ENCODE data around the gene STMP1.
"Not testable (repeated sequence)": the region's sequence is repeated elsewhere in the genome, so short reads cannot be mapped to it uniquely, and the experiment has no call there.

Gene STMP1

GRCh38 chr7:135665042-135665441, 2.7 kb downstream of the STMP1 start:
- Histone ChIP-seq H3K27me3 (ENCODE audit: insufficient read depth, low read length) (no peaks in the 10 kb centered on the region), H3K9ac (ENCODE audit: low read depth, low read length) (no peak overlapping the region), H3K4me3 (ENCODE audit: low read length) (no peak overlapping the region), H3K36me3 (ENCODE audit: insufficient read depth, low read length) (no peaks in the 10 kb centered on the region), H3K9me3 (ENCODE audit: insufficient read depth, low read depth, low read length) (no peaks in the 10 kb centered on the region), H3K4me1 (ENCODE audit: insufficient read depth, low read length) (0 out of 2 replicates have a peak, but pooled peaks cover 3% of the 10 kb centered on the region), H3K27ac (ENCODE audit: low read depth, low read length) (no peak overlapping the region)
- 91% methylated on average over 3 of the region's 3 CpGs for WGBS

- H3K36me3 ChIP-seq (ENCODE audit: insufficient read depth, low read length) = no peaks in the 10 kb centered on the region
- H3K4me3 ChIP-seq (ENCODE audit: low read length) = no peak overlapping the region
- H3K9me3 ChIP-seq (ENCODE audit: insufficient read depth, low read depth, low read length) = no peaks in the 10 kb centered on the region
- H3K27ac ChIP-seq (ENCODE audit: low read depth, low read length) = no peak overlapping the region
- H3K4me1 ChIP-seq (ENCODE audit: insufficient read depth, low read length) = 0 out of 2 replicates have a peak, but pooled peaks cover 3% of the 10 kb centered on the region
- H3K27me3 ChIP-seq (ENCODE audit: insufficient read depth, low read length) = no peaks in the 10 kb centered on the region
- WGBS = 95% methylated on average over 11 of the region's 11 CpGs
- H3K9ac ChIP-seq (ENCODE audit: low read depth, low read length) = no peak overlapping the region
These were observed 3.8 kb downstream of the STMP1 start for GRCh38 chr7:135666156-135666555.

GRCh38 chr7:135666846-135667245, 4.5 kb downstream of the STMP1 start:
- Histone ChIP-seq H3K27ac (ENCODE audit: low read depth, low read length) (no peak overlapping the region), H3K9ac (ENCODE audit: low read depth, low read length) (no peak overlapping the region), H3K4me1 (ENCODE audit: insufficient read depth, low read length) (0 out of 2 replicates have a peak, but pooled peaks cover under 1% of the 10 kb centered on the region), H3K27me3 (ENCODE audit: insufficient read depth, low read length) (no peaks in the 10 kb centered on the region), H3K4me3 (ENCODE audit: low read length) (no peak overlapping the region), H3K9me3 (ENCODE audit: insufficient read depth, low read depth, low read length) (no peaks in the 10 kb centered on the region), H3K36me3 (ENCODE audit: insufficient read depth, low read length) (no peaks in the 10 kb centered on the region)
- 97% methylated on average over 6 of the region's 6 CpGs for WGBS

GRCh38 chr7:135667626-135668025, 5.3 kb downstream of the STMP1 start:
- H3K36me3 ChIP-seq (ENCODE audit: insufficient read depth, low read length); H3K27ac ChIP-seq (ENCODE audit: low read depth, low read length); H3K4me3 ChIP-seq (ENCODE audit: low read length); H3K27me3 ChIP-seq (ENCODE audit: insufficient read depth, low read length); H3K4me1 ChIP-seq (ENCODE audit: insufficient read depth, low read length); H3K9ac ChIP-seq (ENCODE audit: low read depth, low read length); H3K9me3 ChIP-seq (ENCODE audit: insufficient read depth, low read depth, low read length): not testable (repeated sequence)
- 88% methylated on average over 1 of the region's 1 CpG for WGBS

GRCh38 chr7:135668852-135669395, 6.6 kb downstream of the STMP1 start:
- WGBS = over 99% methylated on average over 5 of the region's 6 CpGs
- H3K9ac ChIP-seq (ENCODE audit: low read depth, low read length); H3K27ac ChIP-seq (ENCODE audit: low read depth, low read length); H3K36me3 ChIP-seq (ENCODE audit: insufficient read depth, low read length); H3K9me3 ChIP-seq (ENCODE audit: insufficient read depth, low read depth, low read length); H3K4me1 ChIP-seq (ENCODE audit: insufficient read depth, low read length); H3K4me3 ChIP-seq (ENCODE audit: low read length); H3K27me3 ChIP-seq (ENCODE audit: insufficient read depth, low read length): not testable (repeated sequence)

- H3K27ac ChIP-seq (ENCODE audit: low read depth, low read length) = no peak overlapping the region
- 0 out of 2 replicates have a peak, but pooled peaks cover 3% of the 10 kb centered on the region for H3K4me1 ChIP-seq (ENCODE audit: insufficient read depth, low read length)
- H3K4me3 ChIP-seq (ENCODE audit: low read length) = no peak overlapping the region
- H3K36me3 ChIP-seq (ENCODE audit: insufficient read depth, low read length) = peaks cover 17% of the 10 kb centered on the region
- H3K9me3 ChIP-seq (ENCODE audit: insufficient read depth, low read depth, low read length) = no peaks in the 10 kb centered on the region
- H3K9ac ChIP-seq (ENCODE audit: low read depth, low read length) = no peak overlapping the region
- H3K27me3 ChIP-seq (ENCODE audit: insufficient read depth, low read length) = no peaks in the 10 kb centered on the region
- 94% methylated on average over 1 of the region's 1 CpG for WGBS
These were observed 7.5 kb downstream of the STMP1 start for GRCh38 chr7:135669774-135670173.

GRCh38 chr7:135670179-135670578, 7.9 kb downstream of the STMP1 start:
- no peaks in the 10 kb centered on the region for H3K27me3 ChIP-seq (ENCODE audit: insufficient read depth, low read length)
- H3K4me3 ChIP-seq (ENCODE audit: low read length) = no peak overlapping the region
- H3K9me3 ChIP-seq (ENCODE audit: insufficient read depth, low read depth, low read length) = no peaks in the 10 kb centered on the region
- H3K4me1 ChIP-seq (ENCODE audit: insufficient read depth, low read length) = 0 out of 2 replicates have a peak, but pooled peaks cover 3% of the 10 kb centered on the region
- no peak overlapping the region for H3K27ac ChIP-seq (ENCODE audit: low read depth, low read length)
- H3K36me3 ChIP-seq (ENCODE audit: insufficient read depth, low read length) = peaks cover 21% of the 10 kb centered on the region
- WGBS = 91% methylated on average over 1 of the region's 1 CpG
- H3K9ac ChIP-seq (ENCODE audit: low read depth, low read length) = no peak overlapping the region

GRCh38 chr7:135672560-135673359, 10.4 kb downstream of the STMP1 start:
- no peaks in the 10 kb centered on the region for H3K9me3 ChIP-seq (ENCODE audit: insufficient read depth, low read depth, low read length)
- H3K27me3 ChIP-seq (ENCODE audit: insufficient read depth, low read length) = no peaks in the 10 kb centered on the region
- H3K36me3 ChIP-seq (ENCODE audit: insufficient read depth, low read length) = peaks cover 47% of the 10 kb centered on the region
- H3K9ac ChIP-seq (ENCODE audit: low read depth, low read length) = no peak overlapping the region
- H3K4me1 ChIP-seq (ENCODE audit: insufficient read depth, low read length) = 0 out of 2 replicates have a peak, but pooled peaks cover 3% of the 10 kb centered on the region
- H3K27ac ChIP-seq (ENCODE audit: low read depth, low read length) = no peak overlapping the region
- no peak overlapping the region for H3K4me3 ChIP-seq (ENCODE audit: low read length)
- 82% methylated on average over 3 of the region's 3 CpGs for WGBS

GRCh38 chr7:135673360-135673706, 11.0 kb downstream of the STMP1 start:
- 91% methylated on average over 6 of the region's 6 CpGs for WGBS
- Histone ChIP-seq H3K9me3 (ENCODE audit: insufficient read depth, low read depth, low read length) (no peaks in the 10 kb centered on the region), H3K27me3 (ENCODE audit: insufficient read depth, low read length) (no peaks in the 10 kb centered on the region), H3K4me1 (ENCODE audit: insufficient read depth, low read length) (0 out of 2 replicates have a peak, but pooled peaks cover 3% of the 10 kb centered on the region), H3K4me3 (ENCODE audit: low read length) (no peak overlapping the region), H3K9ac (ENCODE audit: low read depth, low read length) (no peak overlapping the region), H3K36me3 (ENCODE audit: insufficient read depth, low read length) (peaks cover 51% of the 10 kb centered on the region), H3K27ac (ENCODE audit: low read depth, low read length) (no peak overlapping the region)

- 93% methylated on average over 3 of the region's 4 CpGs for WGBS
- H3K27me3 ChIP-seq (ENCODE audit: insufficient read depth, low read length) = no peaks in the 10 kb centered on the region
- H3K36me3 ChIP-seq (ENCODE audit: insufficient read depth, low read length) = peaks cover 49% of the 10 kb centered on the region
- no peaks in the 10 kb centered on the region for H3K9me3 ChIP-seq (ENCODE audit: insufficient read depth, low read depth, low read length)
- H3K27ac ChIP-seq (ENCODE audit: low read depth, low read length) = no peak overlapping the region
- no peak overlapping the region for H3K9ac ChIP-seq (ENCODE audit: low read depth, low read length)
- H3K4me1 ChIP-seq (ENCODE audit: insufficient read depth, low read length) = no peaks in the 10 kb centered on the region
- no peak overlapping the region for H3K4me3 ChIP-seq (ENCODE audit: low read length)
These were observed 16.6 kb downstream of the STMP1 start for GRCh38 chr7:135678612-135679575.

- Histone ChIP-seq H3K4me3 (ENCODE audit: low read length) (no peak overlapping the region), H3K27me3 (ENCODE audit: insufficient read depth, low read length) (no peaks in the 10 kb centered on the region), H3K27ac (ENCODE audit: low read depth, low read length) (no peak overlapping the region), H3K9me3 (ENCODE audit: insufficient read depth, low read depth, low read length) (no peaks in the 10 kb centered on the region), H3K36me3 (ENCODE audit: insufficient read depth, low read length) (peaks cover 20% of the 10 kb centered on the region), H3K4me1 (ENCODE audit: insufficient read depth, low read length) (no peaks in the 10 kb centered on the region), H3K9ac (ENCODE audit: low read depth, low read length) (no peak overlapping the region)
- 78% methylated on average over 5 of the region's 5 CpGs for WGBS
These were observed 19.4 kb downstream of the STMP1 start for GRCh38 chr7:135681762-135682161.
